Peyer's patch (tissue), 4 donors: ENCODE measurements around the gene FGR. TPM values are rescaled to one million over a fixed set of nuclear protein-coding genes. Genes with fewer than 3 reads are reported as not detected.
"Not testable (repeated sequence)": the region's sequence is repeated elsewhere in the genome, so short reads cannot be mapped to it uniquely, and the experiment has no call there.

ENCODE experiments used
- DNase-seq, 3 donors: peaks; one replicate each; pipeline ENCODE4 v3.0.0-alpha.2; 2017 to 2019
- H3K27ac ChIP-seq, 4 donors: fragments of 200-600 bp; sonication (generic); one replicate each; pipeline ENCODE4 v1.5.1; 2016 to 2019
- H3K27me3 ChIP-seq, 2 donors: fragments of 200-600 bp; sonication (generic); one replicate each; pipeline ENCODE4 v1.5.1; 2019
- H3K36me3 ChIP-seq, 3 donors: fragments of 200-600 bp; sonication (generic); one replicate each; pipeline ENCODE4 v1.5.1; 2016 to 2019
- H3K4me1 ChIP-seq, 4 donors: fragments of 200-600 bp; sonication (generic); one replicate each; pipeline ENCODE4 v1.5.1; 2016 to 2019
- H3K4me3 ChIP-seq, 4 donors: fragments of 200-600 bp; sonication (generic); 1 replicate in 3 of 4; 2 replicates in 1 of 4; pipeline ENCODE4 v1.5.1; 2016 to 2019; ENCODE audit warnings: mild to moderate bottlenecking in 1 of 4
- H3K9me3 ChIP-seq, 4 donors: fragments of 200-600 bp; sonication (generic); one replicate each; pipeline ENCODE4 v1.5.1; 2016 to 2019; ENCODE audit warnings: mild to moderate bottlenecking in 1 of 4
- POLR2A ChIP-seq, 2 donors: fragments of 450-650 bp; IDR thresholded peaks; one replicate each; pipeline ENCODE4 v1.5.1; 2017; ENCODE audit warnings: antibody characterized with exemption in 2 of 2, mild to moderate bottlenecking in 2 of 2, moderate library complexity in 2 of 2
- total RNA-seq, 4 donors: library from RNA; depleted of rRNA; stranded (reverse); fragments of >200 nt; gene quantifications; one replicate each; pipeline ENCODE4 v1.1.0, GENCODE V29; 2016
- TF ChIP-seq, protein P1 (sequence below), 6 experiments: fragments of 450-650 bp in 4 of 6; fragments of 200-600 bp in 2 of 6; sonication (generic) in 1 of 6; IDR thresholded peaks; one replicate each; pipeline ENCODE4 v1.5.1; 2017 to 2019; ENCODE audit warnings: antibody characterized with exemption in 6 of 6, mild to moderate bottlenecking in 3 of 6, moderate library complexity in 1 of 6

The FGR gene
- total RNA-seq, 4 donors from 2014 or later, result 1.1 to 38.8 (median 4.7) TPM

DNA sequence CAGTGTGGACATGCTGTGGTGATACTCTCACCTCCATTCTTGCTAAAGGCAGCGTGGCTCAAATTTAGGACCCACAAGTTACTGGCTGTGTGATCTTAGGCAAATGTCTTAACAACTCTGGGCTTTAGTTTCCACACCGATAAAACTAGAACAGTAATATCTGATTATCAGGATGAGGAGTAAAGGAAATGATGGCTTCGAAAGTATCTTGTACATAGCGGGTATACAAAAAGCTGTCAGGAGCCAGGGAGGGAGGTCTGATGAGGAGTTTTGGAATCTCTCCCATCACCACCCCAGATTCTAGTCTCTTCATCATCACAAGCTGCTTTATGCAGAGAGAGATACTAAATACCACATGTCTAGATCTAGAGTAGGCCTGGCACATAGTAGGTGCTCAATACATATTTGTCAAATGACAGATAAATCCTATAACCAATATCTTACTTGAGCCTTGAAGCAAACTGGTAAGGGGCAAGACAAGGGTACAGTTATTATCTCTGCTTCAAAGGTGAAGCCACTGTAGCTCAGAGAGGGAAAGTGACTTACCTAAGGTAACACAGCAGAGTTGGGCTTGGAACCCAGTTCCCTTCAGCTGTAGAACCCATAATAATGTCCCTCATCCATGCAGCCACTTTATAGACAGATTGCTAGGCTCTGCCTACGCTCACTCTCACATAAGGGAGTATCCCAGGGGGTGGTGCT, 9.5 kb upstream of the FGR start:
- Histone ChIP-seq H3K27ac (no peak overlapping the region), H3K27me3 (no peaks in the 10 kb centered on the region), H3K9me3 (no peaks in the 10 kb centered on the region), H3K4me3 (no peak overlapping the region), H3K4me1 (peaks cover 0 to 9% (median 0%) of the 10 kb centered on the region in 4 donors), H3K36me3 (no peaks in the 10 kb centered on the region)
- no peak for DNase-seq
- no peak for TF ChIP-seq POLR2A (IDR thresholded peaks at IDR 0.05)
- TF ChIP-seq, protein P1, sequence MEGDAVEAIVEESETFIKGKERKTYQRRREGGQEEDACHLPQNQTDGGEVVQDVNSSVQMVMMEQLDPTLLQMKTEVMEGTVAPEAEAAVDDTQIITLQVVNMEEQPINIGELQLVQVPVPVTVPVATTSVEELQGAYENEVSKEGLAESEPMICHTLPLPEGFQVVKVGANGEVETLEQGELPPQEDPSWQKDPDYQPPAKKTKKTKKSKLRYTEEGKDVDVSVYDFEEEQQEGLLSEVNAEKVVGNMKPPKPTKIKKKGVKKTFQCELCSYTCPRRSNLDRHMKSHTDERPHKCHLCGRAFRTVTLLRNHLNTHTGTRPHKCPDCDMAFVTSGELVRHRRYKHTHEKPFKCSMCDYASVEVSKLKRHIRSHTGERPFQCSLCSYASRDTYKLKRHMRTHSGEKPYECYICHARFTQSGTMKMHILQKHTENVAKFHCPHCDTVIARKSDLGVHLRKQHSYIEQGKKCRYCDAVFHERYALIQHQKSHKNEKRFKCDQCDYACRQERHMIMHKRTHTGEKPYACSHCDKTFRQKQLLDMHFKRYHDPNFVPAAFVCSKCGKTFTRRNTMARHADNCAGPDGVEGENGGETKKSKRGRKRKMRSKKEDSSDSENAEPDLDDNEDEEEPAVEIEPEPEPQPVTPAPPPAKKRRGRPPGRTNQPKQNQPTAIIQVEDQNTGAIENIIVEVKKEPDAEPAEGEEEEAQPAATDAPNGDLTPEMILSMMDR (IDR thresholded peaks at IDR 0.05), result no peak

DNA sequence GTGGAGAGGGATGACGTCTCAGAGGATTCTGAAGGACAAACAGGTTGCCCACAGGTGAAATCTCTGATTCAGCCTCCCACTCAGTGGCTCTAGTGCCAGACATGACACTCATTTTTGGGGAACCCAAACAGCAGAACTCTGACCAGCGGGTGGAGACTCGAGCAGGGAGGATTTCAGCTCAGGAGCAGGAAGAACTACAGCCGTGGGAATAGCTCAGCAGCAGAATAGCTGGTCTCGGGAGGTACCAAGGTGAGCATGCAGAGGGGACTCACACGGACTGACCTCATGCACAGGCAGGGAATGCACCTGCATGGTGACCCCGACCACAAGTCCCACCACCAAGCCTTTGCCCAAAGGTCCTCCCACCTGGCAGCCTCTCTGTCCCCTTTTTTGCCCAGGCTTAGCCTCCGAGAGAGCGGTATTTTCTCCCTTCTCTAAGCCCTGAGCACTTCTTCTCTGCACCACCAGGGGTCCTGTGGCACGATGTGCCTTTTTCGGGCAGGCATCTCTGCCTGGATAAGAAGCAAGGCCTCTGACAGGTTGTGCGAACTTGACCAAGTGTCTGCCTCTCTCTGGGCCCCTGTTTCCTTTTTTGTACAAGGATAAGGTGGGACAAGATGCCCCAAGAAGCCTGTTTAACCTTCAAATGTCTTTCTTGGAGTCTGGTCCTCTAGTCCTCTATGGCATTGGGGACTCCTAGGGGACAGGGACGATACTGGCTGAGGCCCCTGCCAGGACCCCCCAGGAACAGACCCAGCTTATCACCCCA, 8.8 kb upstream of the FGR start:
- H3K27me3 ChIP-seq, result no peaks in the 10 kb centered on the region
- TF ChIP-seq, protein P1 (IDR thresholded peaks at IDR 0.05), result peak; percentile 72 to 83 (median 76)
- TF ChIP-seq POLR2A (IDR thresholded peaks at IDR 0.05), result no peak
- no peaks in the 10 kb centered on the region for H3K9me3 ChIP-seq
- no peaks in the 10 kb centered on the region for H3K36me3 ChIP-seq
- no peak overlapping the region for H3K27ac ChIP-seq
- no peak overlapping the region for H3K4me3 ChIP-seq
- H3K4me1 ChIP-seq, result peaks cover 0 to 9% (median 0%) of the 10 kb centered on the region in 4 donors
- peak in 2 of 3 donors; percentile 67 to 84 for DNase-seq

DNA sequence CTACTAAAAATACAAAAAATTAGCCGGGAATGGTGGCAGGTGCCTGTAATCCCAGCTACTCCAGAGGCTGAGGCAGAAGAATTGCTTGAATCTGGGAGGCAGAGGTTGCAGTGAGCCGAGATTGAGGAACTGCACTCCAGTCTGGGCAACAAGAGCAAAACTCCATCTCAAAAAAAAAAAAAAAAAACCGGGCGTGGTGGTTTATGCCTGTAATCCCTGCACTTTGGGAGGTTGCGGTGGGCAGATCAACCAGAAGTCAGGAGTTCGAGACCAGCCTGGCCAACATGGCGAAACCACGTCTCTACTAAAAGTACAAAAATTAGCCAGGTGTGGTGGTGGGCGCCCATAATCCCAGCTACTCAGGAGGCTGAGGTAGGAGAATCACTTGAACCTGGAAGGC, 5.5 kb upstream of the FGR start:
- not testable (repeated sequence) for H3K9me3 ChIP-seq, H3K4me3 ChIP-seq, H3K27me3 ChIP-seq, H3K4me1 ChIP-seq, DNase-seq, H3K36me3 ChIP-seq, H3K27ac ChIP-seq

DNA sequence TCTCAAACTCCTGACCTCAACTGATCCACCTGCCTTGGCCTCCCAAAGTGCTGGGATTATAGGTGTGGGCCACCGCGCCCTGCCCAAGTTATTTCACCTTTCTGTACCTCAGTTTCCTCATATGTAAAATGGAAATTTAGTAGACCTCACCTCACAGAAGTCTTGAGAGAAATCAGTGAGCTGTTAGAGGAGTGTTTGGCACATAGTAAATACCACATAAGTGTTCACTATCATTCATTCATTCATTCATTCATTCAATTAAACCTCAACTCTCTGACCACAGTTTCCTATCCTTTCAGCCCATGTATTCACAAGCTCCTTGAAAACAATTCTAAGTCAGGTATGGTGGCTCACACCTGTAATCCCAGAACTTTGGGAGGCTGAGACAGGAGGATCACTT, 3.8 kb upstream of the FGR start:
- no peak for DNase-seq
- Histone ChIP-seq H3K27me3 (peaks cover 0 to 9% of the 10 kb centered on the region in 2 donors), H3K9me3 (no peaks in the 10 kb centered on the region), H3K27ac (no peak overlapping the region), H3K36me3 (no peaks in the 10 kb centered on the region), H3K4me3 (no peak overlapping the region), H3K4me1 (peaks cover 0 to 19% (median 6%) of the 10 kb centered on the region in 4 donors)
- TF ChIP-seq, protein P1 (IDR thresholded peaks at IDR 0.05), result no peak
- TF ChIP-seq POLR2A (IDR thresholded peaks at IDR 0.05), result no peak

DNA sequence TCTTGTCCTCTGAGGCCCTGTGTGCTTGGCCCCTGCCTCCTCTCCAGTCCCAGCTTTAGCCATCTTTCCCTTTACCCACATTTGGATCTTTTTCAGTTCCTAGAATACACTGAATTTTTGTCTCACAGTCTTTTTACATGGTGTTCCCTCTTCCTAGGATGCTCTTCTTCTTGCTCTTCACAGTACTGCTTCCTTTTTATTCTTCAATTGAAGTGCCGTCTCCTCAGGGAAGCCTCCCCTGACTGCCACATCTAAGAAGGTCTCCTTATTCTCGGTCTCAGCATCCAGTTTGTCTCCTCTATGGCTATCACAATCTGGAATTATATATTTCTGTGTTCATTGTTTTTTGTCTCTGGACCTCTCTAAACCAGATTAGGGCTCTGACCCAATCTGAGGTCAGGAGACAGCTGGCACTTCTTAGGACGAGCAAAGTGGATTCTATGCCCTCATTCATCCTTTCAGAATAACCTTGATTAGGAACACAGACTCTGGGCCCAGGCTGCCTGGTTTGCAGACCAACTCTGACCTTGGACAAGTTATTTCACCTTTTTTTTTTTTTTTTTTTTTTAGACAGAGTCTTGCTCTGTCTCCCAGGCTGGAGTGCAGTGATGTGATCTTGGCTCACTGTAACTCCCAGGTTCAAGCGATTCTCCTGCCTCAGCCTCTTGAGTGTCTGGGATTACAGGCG, 3.2 kb upstream of the FGR start:
- Histone ChIP-seq H3K9me3 (no peaks in the 10 kb centered on the region), H3K4me1 (peaks cover 0 to 21% (median 12%) of the 10 kb centered on the region in 4 donors), H3K27me3 (peaks cover 0 to 12% of the 10 kb centered on the region in 2 donors), H3K36me3 (no peaks in the 10 kb centered on the region), H3K4me3 (no peak overlapping the region), H3K27ac (no peak overlapping the region)
- TF ChIP-seq, protein P1 (IDR thresholded peaks at IDR 0.05), result no peak
- no peak for TF ChIP-seq POLR2A (IDR thresholded peaks at IDR 0.05)
- no peak for DNase-seq
